Measurements from ENCODE around the gene ANGPTL4.
A peak's percentile ranks its signal among the peaks of the same experiment; 100 is the strongest.
"Not testable (repeated sequence)": the region's sequence is repeated elsewhere in the genome, so short reads cannot be mapped to it uniquely, and the experiment has no call there.

ANGPTL4 gene

GRCh38 chr19:8361921-8362793 lies 1.8 kb upstream of the ANGPTL4 start:
- peak; percentile 97 for DNase-seq (ENCODE audit: low spot score)

DNA sequence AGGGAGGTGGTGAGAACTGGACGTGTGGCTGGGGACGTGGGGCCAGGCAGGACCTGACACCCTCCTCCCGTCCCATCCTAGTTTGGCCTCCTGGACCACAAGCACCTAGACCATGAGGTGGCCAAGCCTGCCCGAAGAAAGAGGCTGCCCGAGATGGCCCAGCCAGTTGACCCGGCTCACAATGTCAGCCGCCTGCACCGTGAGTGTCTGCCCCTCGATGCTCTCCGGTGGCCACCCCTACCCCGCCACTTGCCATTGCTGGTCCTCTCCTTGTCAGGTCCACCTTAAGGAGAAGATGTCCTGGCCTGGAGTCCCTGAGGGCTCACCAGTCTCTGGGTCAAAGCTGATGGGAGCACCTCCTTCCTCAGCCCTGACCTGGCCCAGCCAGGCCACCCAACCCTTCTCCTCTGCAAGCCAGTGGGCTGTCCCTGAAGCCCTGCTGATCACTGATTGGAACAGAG lies 2.2 kb downstream of the ANGPTL4 start:
- no peak for DNase-seq (ENCODE audit: low spot score)

DNA sequence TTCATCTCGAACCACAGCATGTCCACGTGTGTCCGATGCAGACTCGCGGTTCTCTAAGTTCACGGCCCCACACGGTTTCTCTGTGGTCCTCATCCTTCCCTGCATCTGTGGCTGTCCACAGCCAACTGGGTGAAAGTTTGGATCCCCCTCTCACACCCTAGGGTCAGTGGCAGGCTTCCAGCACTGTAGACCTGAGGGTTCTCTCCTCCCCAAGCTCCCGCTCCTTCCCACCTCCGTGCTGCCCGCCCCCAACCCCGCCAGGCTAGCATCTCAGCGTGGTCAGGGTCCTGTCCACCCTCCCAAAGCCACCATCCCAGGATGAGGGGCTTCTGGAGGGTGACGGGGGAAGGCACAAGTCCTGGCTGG lies 3.0 kb downstream of the ANGPTL4 start:
- no peak for DNase-seq (ENCODE audit: low spot score)

DNA sequence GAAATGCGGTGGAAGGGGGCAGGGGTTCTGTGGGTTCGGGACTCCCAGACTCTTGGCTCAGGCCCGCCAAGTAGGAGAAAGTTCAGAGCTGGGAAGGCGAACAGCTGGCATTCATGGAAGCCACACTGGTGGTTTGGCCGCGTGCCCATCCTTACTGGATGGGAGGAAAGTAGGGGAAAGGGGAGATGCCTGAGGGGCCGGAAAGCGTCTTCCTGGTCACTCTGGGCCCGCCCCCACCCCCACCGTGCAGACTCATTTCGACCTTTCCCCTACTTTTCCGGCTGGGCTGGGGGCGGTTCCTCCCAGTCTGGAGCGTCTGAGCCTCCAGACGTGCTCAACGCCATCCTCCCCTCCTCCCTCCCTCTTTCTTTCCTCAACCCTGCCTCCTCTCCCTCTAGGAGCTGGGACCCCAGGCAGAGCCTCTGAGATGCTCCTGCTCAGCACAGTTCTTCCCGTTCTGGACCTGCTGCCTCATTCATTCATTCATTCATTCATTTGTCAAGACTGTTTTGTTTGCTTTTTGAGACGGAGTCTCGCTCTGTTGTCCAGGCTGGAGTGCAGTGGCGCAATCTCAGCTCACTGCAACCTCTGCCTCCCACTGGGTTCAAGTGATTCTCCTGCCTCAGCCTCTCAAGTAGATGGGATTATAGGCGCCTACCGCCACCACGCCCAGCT lies 3.5 kb downstream of the ANGPTL4 start:
- DNase-seq (ENCODE audit: low spot score), result no peak

GRCh38 chr19:8370176-8371010 lies 6.4 kb downstream of the ANGPTL4 start:
- no peak for DNase-seq (ENCODE audit: low spot score)

DNA sequence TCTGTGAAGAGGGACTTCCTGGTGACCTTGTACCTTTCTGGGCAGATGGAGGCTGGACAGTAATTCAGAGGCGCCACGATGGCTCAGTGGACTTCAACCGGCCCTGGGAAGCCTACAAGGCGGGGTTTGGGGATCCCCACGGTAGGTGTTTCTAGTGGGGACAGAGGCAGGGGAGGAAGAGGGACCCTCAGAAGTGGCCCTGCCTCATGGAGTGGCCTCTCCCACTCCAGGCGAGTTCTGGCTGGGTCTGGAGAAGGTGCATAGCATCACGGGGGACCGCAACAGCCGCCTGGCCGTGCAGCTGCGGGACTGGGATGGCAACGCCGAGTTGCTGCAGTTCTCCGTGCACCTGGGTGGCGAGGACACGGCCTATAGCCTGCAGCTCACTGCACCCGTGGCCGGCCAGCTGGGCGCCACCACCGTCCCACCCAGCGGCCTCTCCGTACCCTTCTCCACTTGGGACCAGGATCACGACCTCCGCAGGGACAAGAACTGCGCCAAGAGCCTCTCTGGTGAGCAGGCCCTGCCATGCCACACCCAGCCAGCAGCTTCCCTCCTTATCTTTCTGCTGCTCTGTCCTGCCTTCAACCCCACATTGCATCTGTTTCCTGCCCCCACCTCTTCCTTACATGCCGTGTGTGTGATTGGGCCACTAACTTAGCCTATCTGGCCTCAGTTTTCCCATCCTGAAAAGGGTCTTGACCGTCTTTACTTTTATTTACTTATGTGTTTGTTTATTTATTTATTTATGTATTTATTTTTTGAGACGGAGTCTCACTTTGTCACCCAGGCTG lies 7.3 kb downstream of the ANGPTL4 start:
- no peak for DNase-seq (ENCODE audit: low spot score)

DNA sequence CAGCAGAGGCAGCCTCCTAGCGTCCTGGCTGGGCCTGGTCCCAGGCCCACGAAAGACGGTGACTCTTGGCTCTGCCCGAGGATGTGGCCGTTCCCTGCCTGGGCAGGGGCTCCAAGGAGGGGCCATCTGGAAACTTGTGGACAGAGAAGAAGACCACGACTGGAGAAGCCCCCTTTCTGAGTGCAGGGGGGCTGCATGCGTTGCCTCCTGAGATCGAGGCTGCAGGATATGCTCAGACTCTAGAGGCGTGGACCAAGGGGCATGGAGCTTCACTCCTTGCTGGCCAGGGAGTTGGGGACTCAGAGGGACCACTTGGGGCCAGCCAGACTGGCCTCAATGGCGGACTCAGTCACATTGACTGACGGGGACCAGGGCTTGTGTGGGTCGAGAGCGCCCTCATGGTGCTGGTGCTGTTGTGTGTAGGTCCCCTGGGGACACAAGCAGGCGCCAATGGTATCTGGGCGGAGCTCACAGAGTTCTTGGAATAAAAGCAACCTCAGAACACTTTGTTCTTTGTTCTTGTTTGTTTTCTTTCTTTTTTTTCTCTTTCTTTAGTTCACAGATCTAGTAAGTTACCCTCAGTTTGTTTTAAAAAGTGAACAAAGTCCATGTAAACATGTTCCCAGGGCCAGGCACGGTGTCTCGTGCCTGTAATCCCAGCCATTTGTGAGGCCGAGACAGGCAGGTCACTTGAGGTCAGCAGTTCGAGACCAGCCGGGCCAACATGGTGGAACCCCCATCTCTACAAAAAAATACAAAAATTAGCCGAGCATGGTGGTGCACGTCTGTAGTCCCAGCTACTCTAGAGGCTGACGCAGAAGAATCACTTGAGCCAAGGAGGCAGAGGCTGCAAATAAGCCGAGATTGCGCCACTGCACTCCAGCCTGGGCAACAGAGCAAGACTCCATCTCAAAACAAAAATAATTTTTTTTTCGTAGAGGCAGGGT lies 10.2 kb downstream of the ANGPTL4 start:
- no peak for DNase-seq (ENCODE audit: low spot score)

DNA sequence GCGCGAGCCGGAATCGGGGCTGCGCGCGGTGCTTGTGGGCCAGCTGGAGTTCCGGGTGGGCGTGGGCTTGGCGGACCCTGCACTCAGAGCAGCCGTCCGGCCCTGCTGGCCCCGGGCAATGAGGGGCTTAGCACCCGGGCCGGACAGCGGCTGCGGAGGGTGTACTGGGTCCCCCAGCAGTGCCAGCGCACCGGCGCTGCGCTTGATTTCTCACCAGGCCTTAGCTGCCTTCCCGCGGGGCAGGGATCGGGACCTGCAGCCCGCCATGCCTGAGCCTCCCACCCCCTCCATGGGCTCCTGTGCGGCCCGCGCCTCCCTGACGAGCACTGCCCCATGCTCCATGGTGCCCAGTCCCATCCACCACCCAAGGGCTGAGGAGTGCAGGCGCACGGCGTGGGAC lies 11.8 kb downstream of the ANGPTL4 start:
- DNase-seq (ENCODE audit: low spot score), result not testable (repeated sequence)

- not testable (repeated sequence) for DNase-seq (ENCODE audit: low spot score)
These were observed 12.5 kb downstream of the ANGPTL4 start for GRCh38 chr19:8376373-8376974.

DNA sequence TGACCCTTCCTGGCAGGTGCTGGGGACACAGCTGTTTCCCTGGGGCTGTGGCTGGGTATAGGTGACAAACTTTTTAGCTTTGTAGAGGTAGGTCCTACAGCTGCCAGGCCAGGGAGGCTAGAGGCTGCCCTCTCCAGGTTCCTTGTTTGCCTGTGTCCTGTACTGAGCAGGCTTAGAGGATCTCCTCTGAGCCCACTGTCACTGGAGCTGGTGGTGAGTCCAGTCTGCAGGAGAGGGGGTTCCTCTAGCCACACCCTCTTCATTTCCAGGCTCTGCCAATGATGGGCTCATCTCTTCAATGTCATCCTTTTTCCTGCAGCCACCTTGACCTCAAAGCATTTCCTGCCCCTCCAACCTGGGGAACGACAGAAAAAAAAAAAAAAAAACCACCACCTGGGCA lies 13.6 kb downstream of the ANGPTL4 start:
- no peak for DNase-seq (ENCODE audit: low spot score)

GRCh38 chr19:8379156-8379891 lies 15.4 kb downstream of the ANGPTL4 start:
- not testable (repeated sequence) for DNase-seq (ENCODE audit: low spot score)

- DNase-seq (ENCODE audit: low spot score), result not testable (repeated sequence)
These were observed 20.6 kb downstream of the ANGPTL4 start for GRCh38 chr19:8384569-8384968.

DNA sequence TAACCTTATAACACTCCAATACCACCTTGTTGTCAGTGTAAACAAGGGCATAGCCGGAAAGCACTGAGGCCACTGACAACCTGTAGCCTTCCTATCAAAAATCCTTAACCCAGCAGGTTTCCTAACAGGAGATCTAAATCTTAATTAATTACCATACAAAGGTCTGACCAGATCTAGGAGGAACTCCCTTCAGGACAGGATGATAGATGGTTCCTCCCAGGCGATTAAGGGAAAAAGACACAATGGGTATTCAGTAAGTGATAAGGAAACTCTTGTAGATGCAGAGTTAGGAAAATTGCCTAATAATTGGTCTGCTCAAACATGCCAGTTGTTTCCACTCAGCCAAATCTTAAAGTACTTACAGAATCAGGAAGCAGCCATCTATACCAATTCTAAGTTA lies 21.1 kb downstream of the ANGPTL4 start:
- DNase-seq (ENCODE audit: low spot score), result not testable (repeated sequence)

- DNase-seq (ENCODE audit: low spot score), result not testable (repeated sequence)
These were observed 21.6 kb downstream of the ANGPTL4 start for GRCh38 chr19:8385566-8385965.

DNA sequence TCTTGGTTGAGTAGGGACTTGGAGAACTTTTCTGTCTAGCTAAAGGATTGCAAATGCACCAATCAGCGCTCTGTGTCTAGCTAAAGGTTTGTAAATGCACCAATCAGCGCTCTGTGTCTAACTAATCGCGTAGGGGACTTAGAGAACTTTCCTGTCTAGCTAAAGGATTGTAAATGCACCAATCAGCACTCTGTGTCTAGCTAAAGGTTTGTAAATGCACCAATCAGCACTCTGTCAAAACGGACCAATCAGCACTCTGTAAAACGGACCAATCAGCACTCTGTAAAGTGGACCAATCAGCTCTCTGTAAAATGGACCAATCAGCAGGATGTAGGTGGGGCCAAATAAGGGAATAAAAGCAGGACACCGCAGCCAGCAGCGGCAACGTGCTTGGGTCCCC lies 22.5 kb downstream of the ANGPTL4 start:
- not testable (repeated sequence) for DNase-seq (ENCODE audit: low spot score)

- DNase-seq (ENCODE audit: low spot score), result no peak
These were observed 23.0 kb downstream of the ANGPTL4 start for GRCh38 chr19:8386990-8387389.

- DNase-seq (ENCODE audit: low spot score), result no peak
These were observed 24.0 kb downstream of the ANGPTL4 start for GRCh38 chr19:8387688-8388611.

DNA sequence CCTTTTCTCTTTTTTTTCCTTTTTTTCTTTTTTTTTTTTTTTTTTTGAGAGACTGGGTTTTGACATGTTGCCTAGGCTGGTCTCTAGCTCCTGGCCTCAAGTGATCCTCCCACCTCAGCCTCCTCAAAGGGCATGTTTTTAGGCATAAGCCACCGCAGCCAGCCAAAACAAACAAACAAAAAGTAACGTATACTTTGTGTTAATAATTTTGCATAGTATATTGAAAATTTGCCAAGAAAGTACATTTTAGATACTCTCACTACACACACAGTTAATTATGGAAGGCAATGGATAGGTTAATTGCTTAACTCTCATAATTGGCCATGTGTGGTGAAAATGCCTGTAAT lies 24.6 kb downstream of the ANGPTL4 start:
- DNase-seq (ENCODE audit: low spot score), result no peak
